Liver (tissue), 9 donors: ENCODE measurements around the gene LARGE1. TPM values are rescaled to one million over a fixed set of nuclear protein-coding genes. Genes with fewer than 3 reads are reported as not detected.

ENCODE experiments used
- DNase-seq: peaks from one replicate; pipeline ENCODE4 v3.0.0-alpha.2; 2017; ENCODE audit warnings: low spot score
- H3K27ac ChIP-seq, 2 donors: one replicate each; pipeline ENCODE4 v1.7.0; 2013; ENCODE audit warnings: inconsistent platforms in 2 of 2, low read length in 2 of 2, control low read depth in 1 of 2, low read depth in 1 of 2, mild to moderate bottlenecking in 1 of 2
- H3K27me3 ChIP-seq, 4 donors: one replicate each; pipeline versions ENCODE4 v1.6.1 to v1.7.0; 2013; ENCODE audit warnings: low read length in 3 of 4, inconsistent platforms in 1 of 4, mild to moderate bottlenecking in 1 of 4, moderate library complexity in 1 of 4; ENCODE audit not compliant: control insufficient read depth in 4 of 4, insufficient read depth in 4 of 4
- H3K36me3 ChIP-seq, 4 donors: one replicate each; pipeline versions ENCODE4 v1.6.1 to v1.7.0; 2013; ENCODE audit warnings: low read length in 3 of 4, mild to moderate bottlenecking in 3 of 4, low read depth in 1 of 4, moderate library complexity in 1 of 4; ENCODE audit not compliant: control insufficient read depth in 4 of 4, insufficient read depth in 3 of 4
- H3K4me1 ChIP-seq, 4 donors: one replicate each; pipeline versions ENCODE4 v1.6.1 to v1.7.0; 2013; ENCODE audit warnings: low read length in 3 of 4, mild to moderate bottlenecking in 3 of 4, moderate library complexity in 1 of 4; ENCODE audit not compliant: control insufficient read depth in 4 of 4, insufficient read depth in 4 of 4
- H3K4me3 ChIP-seq, 3 donors: one replicate each; pipeline versions ENCODE4 v1.6.1 to v1.7.0; 2013; ENCODE audit warnings: low read length in 3 of 3, control low read depth in 1 of 3, low read depth in 1 of 3, mild to moderate bottlenecking in 1 of 3
- H3K9ac ChIP-seq, 2 donors: one replicate each; pipeline ENCODE4 v1.7.0; 2013; ENCODE audit warnings: low read length in 2 of 2, mild to moderate bottlenecking in 2 of 2, moderate library complexity in 2 of 2, control low read depth in 1 of 2, low read depth in 1 of 2
- H3K9me3 ChIP-seq, 4 donors: one replicate each; pipeline versions ENCODE4 v1.6.1 to v1.7.0; 2013; ENCODE audit warnings: low read length in 3 of 4; ENCODE audit not compliant: control insufficient read depth in 4 of 4
- ATF3 ChIP-seq: IDR thresholded peaks from 2 replicates; pipeline ENCODE4 v1.6.1; 2016; ENCODE audit warnings: antibody characterized with exemption
- CTCF ChIP-seq: fragments of 150-350 bp; IDR thresholded peaks from 2 replicates; pipeline ENCODE4 v1.5.1; 2017; ENCODE audit warnings: improper control_type of control experiment, low read depth, low read length; ENCODE audit not compliant: missing input control
- EGR1 ChIP-seq, 2 donors: IDR thresholded peaks; 2 replicates each; pipeline ENCODE4 v1.6.1; 2016 to 2018; ENCODE audit warnings: antibody characterized with exemption in 2 of 2, low read depth in 2 of 2
- FOXA1 ChIP-seq: IDR thresholded peaks from 2 replicates; pipeline ENCODE4 v1.6.1; 2016; ENCODE audit warnings: antibody characterized with exemption
- FOXA2 ChIP-seq: IDR thresholded peaks from 2 replicates; pipeline ENCODE4 v1.6.1; 2016; ENCODE audit warnings: antibody characterized with exemption
- GABPA ChIP-seq, 2 donors: IDR thresholded peaks in 1 of 2; conservative IDR thresholded peaks in 1 of 2; 2 replicates each; pipeline ENCODE4 v1.6.1; 2016; ENCODE audit warnings: antibody characterized with exemption in 2 of 2, mild to moderate bottlenecking in 1 of 2, moderate library complexity in 1 of 2
- HNF4A ChIP-seq, 2 donors: conservative IDR thresholded peaks; 2 replicates each; pipeline ENCODE4 v1.6.1; 2016; ENCODE audit warnings: antibody characterized with exemption in 2 of 2, mild to moderate bottlenecking in 2 of 2
- HNF4G ChIP-seq: IDR thresholded peaks from 2 replicates; pipeline ENCODE4 v1.6.1; 2016; ENCODE audit warnings: antibody characterized with exemption
- JUND ChIP-seq, 2 donors: IDR thresholded peaks; 2 replicates each; pipeline ENCODE4 v1.6.1; 2016; ENCODE audit warnings: antibody characterized with exemption in 2 of 2
- NR2F2 ChIP-seq: IDR thresholded peaks from 2 replicates; pipeline ENCODE4 v1.6.1; 2016; ENCODE audit warnings: antibody characterized with exemption
- RAD21 ChIP-seq, 2 donors: IDR thresholded peaks; 2 replicates each; pipeline ENCODE4 v1.6.1; 2016; ENCODE audit warnings: antibody characterized with exemption in 2 of 2, mild to moderate bottlenecking in 2 of 2
- RXRA ChIP-seq, 2 donors: IDR thresholded peaks; 2 replicates each; pipeline ENCODE4 v1.6.1; 2017 to 2018; ENCODE audit warnings: antibody characterized with exemption in 2 of 2, mild to moderate bottlenecking in 1 of 2
- SP1 ChIP-seq: IDR thresholded peaks from 2 replicates; pipeline ENCODE4 v1.6.1; 2018; ENCODE audit warnings: antibody characterized with exemption, mild to moderate bottlenecking
- TAF1 ChIP-seq: conservative IDR thresholded peaks from 2 replicates; pipeline ENCODE4 v1.6.1; 2016; ENCODE audit warnings: antibody characterized with exemption, mild to moderate bottlenecking
- YY1 ChIP-seq: IDR thresholded peaks from 2 replicates; pipeline ENCODE4 v1.6.1; 2016; ENCODE audit warnings: antibody characterized with exemption, mild to moderate bottlenecking
- WGBS: extraction: QIAGEN DNeasy Blood & Tissue Kit; methylation state at CpG from one replicate; pipeline ENCODE4 v1.1.7; 2013; 5-methylcytosine and 5-hydroxymethylcytosine counted together
- polyA plus RNA-seq, 2 donors: library from polyadenylated mRNA; stranded (reverse) in 1 of 2; unstranded in 1 of 2; fragments of 200-250 nt in 1 of 2; fragments of >200 nt in 1 of 2; fragmentation: Nextera tagmentation in 1 of 2; extraction: Ambion mirVana in 1 of 2; gene quantifications; one replicate each; pipeline versions ENCODE4 v1.2.1 to v1.2.3, GENCODE V29; 2013 to 2015
- total RNA-seq, 2 donors: library from RNA; depleted of rRNA; stranded (reverse); fragments of >200 nt; gene quantifications; one replicate each; pipeline ENCODE4 v1.2.3, GENCODE V29; 2014
- TF ChIP-seq, protein P1 (sequence below): IDR thresholded peaks from 2 replicates; pipeline ENCODE4 v1.6.1; 2016; ENCODE audit warnings: antibody characterized with exemption, mild to moderate bottlenecking
- TF ChIP-seq, protein P2 (sequence below): IDR thresholded peaks from 2 replicates; pipeline ENCODE4 v1.6.1; 2016; ENCODE audit warnings: antibody characterized with exemption
- TF ChIP-seq, protein P3 (sequence below): IDR thresholded peaks from 2 replicates; pipeline ENCODE4 v1.6.1; 2016; ENCODE audit warnings: antibody characterized with exemption
- donor health status: healthy.
- donor health status: healthy.
- donor health status: healthy.
- donor health status: healthy.
- donor health status: healthy.

The LARGE1 gene
- total and polyA plus RNA-seq, 4 donors = 2.3 to 14.1 (median 5.7) TPM

GRCh38 chr22:33271390-33272161, 648.7 kb downstream of the LARGE1 start:
- peak overlapping the region; percentile 83 to 92 for H3K27ac ChIP-seq
- 30% methylated on average over 6 of the region's 6 CpGs for WGBS
- H3K9me3 ChIP-seq = no peaks in the 10 kb centered on the region
- H3K9ac ChIP-seq = peak overlapping the region in 1 of 2 donors; percentile 67
- H3K36me3 ChIP-seq = no peaks in the 10 kb centered on the region
- peak overlapping the region; percentile 38 to 56 (median 48) for H3K4me3 ChIP-seq
- DNase-seq = peak; percentile 37
- H3K27me3 ChIP-seq = no peaks in the 10 kb centered on the region
- TF ChIP-seq GABPA (IDR thresholded peaks at IDR 0.05 in 1 of 2, conservative IDR thresholded peaks at IDR 0.05 in 1 of 2) (no peak), ATF3 (no peak), RAD21 (IDR thresholded peaks at IDR 0.05) (peak; percentile 36 to 68), YY1 (peak; percentile 58), HNF4A (conservative IDR thresholded peaks at IDR 0.05) (peak; percentile 66 to 81), FOXA1 (no peak), EGR1 (IDR thresholded peaks at IDR 0.05; ENCODE audit: low read depth in 2 of 2) (peak in 1 of 2 donors; percentile 16), JUND (IDR thresholded peaks at IDR 0.05) (peak; percentile 24 to 74), RXRA (IDR thresholded peaks at IDR 0.05) (peak; percentile 72 to 87), CTCF (no peak), NR2F2 (no peak), TAF1 (no peak), FOXA2 (peak; percentile 62), SP1 (peak; percentile 80), HNF4G (peak; percentile 64)
- TF ChIP-seq, protein P1, sequence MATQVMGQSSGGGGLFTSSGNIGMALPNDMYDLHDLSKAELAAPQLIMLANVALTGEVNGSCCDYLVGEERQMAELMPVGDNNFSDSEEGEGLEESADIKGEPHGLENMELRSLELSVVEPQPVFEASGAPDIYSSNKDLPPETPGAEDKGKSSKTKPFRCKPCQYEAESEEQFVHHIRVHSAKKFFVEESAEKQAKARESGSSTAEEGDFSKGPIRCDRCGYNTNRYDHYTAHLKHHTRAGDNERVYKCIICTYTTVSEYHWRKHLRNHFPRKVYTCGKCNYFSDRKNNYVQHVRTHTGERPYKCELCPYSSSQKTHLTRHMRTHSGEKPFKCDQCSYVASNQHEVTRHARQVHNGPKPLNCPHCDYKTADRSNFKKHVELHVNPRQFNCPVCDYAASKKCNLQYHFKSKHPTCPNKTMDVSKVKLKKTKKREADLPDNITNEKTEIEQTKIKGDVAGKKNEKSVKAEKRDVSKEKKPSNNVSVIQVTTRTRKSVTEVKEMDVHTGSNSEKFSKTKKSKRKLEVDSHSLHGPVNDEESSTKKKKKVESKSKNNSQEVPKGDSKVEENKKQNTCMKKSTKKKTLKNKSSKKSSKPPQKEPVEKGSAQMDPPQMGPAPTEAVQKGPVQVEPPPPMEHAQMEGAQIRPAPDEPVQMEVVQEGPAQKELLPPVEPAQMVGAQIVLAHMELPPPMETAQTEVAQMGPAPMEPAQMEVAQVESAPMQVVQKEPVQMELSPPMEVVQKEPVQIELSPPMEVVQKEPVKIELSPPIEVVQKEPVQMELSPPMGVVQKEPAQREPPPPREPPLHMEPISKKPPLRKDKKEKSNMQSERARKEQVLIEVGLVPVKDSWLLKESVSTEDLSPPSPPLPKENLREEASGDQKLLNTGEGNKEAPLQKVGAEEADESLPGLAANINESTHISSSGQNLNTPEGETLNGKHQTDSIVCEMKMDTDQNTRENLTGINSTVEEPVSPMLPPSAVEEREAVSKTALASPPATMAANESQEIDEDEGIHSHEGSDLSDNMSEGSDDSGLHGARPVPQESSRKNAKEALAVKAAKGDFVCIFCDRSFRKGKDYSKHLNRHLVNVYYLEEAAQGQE = no peak
- TF ChIP-seq, protein P2, sequence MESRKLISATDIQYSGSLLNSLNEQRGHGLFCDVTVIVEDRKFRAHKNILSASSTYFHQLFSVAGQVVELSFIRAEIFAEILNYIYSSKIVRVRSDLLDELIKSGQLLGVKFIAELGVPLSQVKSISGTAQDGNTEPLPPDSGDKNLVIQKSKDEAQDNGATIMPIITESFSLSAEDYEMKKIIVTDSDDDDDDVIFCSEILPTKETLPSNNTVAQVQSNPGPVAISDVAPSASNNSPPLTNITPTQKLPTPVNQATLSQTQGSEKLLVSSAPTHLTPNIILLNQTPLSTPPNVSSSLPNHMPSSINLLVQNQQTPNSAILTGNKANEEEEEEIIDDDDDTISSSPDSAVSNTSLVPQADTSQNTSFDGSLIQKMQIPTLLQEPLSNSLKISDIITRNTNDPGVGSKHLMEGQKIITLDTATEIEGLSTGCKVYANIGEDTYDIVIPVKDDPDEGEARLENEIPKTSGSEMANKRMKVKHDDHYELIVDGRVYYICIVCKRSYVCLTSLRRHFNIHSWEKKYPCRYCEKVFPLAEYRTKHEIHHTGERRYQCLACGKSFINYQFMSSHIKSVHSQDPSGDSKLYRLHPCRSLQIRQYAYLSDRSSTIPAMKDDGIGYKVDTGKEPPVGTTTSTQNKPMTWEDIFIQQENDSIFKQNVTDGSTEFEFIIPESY = peak; percentile 30
- TF ChIP-seq, protein P3, sequence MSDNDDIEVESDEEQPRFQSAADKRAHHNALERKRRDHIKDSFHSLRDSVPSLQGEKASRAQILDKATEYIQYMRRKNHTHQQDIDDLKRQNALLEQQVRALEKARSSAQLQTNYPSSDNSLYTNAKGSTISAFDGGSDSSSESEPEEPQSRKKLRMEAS = peak; percentile 83
- peaks cover 9 to 56% (median 49%) of the 10 kb centered on the region in 4 donors for H3K4me1 ChIP-seq
